DOHH2 (cell line): Measurements from ENCODE around the gene CNBP.

Experiments used
- EZH2phosphoT487 ChIP-seq: fragments of 200-600 bp; sonication (generic); IDR thresholded peaks from 2 replicates; pipeline ENCODE4 v1.6.1; 2017; ENCODE audit warnings: borderline replicate concordance, mild to moderate bottlenecking, antibody characterized with exemption, low read length, moderate library complexity, mixed read lengths
- TF ChIP-seq, protein P1 (sequence below): fragments of 200-600 bp; sonication (generic); IDR thresholded peaks from one replicate; pipeline ENCODE4 v1.5.1; 2014; ENCODE audit warnings: antibody characterized with exemption, mild to moderate bottlenecking, low read depth, low read length; ENCODE audit not compliant: poor library complexity, severe bottlenecking

DNA sequence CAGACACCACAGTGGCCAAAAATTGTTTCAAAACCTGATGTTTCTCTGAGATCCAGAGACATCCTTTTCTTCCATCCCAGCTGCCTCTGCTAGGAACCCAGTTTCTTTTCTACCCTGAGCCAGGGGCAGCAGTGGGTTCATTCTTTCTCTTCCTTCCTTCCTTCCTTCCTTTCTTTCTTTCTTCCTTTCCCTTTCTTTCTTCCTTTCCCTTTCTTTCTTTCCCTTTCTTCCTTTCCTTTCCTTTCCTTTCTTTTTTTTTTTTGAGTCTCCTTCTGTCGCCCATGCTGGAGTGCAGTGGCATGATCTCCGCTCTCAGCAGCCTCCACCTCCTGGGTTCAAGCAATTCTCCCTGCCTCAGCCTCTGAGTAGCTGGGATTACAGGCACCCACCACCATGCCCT, 35.0 kb upstream of the CNBP start:
- TF ChIP-seq, protein P1, sequence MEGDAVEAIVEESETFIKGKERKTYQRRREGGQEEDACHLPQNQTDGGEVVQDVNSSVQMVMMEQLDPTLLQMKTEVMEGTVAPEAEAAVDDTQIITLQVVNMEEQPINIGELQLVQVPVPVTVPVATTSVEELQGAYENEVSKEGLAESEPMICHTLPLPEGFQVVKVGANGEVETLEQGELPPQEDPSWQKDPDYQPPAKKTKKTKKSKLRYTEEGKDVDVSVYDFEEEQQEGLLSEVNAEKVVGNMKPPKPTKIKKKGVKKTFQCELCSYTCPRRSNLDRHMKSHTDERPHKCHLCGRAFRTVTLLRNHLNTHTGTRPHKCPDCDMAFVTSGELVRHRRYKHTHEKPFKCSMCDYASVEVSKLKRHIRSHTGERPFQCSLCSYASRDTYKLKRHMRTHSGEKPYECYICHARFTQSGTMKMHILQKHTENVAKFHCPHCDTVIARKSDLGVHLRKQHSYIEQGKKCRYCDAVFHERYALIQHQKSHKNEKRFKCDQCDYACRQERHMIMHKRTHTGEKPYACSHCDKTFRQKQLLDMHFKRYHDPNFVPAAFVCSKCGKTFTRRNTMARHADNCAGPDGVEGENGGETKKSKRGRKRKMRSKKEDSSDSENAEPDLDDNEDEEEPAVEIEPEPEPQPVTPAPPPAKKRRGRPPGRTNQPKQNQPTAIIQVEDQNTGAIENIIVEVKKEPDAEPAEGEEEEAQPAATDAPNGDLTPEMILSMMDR: no peak
- no peak for TF ChIP-seq EZH2phosphoT487
